Stimulated activated CD8-positive, alpha-beta memory T cell treated with anti-CD3 and anti-CD28 coated beads, Interleukin-12 subunit alpha, Interleukin-12 subunit beta, amount 100 ng/mL, for 24 hours (primary cell): Measurements from ENCODE around the gene FAM163B.

Experiments
- DNase-seq: peaks from one replicate; pipeline ENCODE4 v3.0.0-alpha.2; 2020; ENCODE audit errors: extremely low read depth

The FAM163B gene

GRCh38 chr9:133528001-133528875 lies 81.0 kb downstream of the FAM163B start:
- no peak for DNase-seq

GRCh38 chr9:133527444-133527920 lies 81.7 kb downstream of the FAM163B start:
- no peak for DNase-seq
